OCI-LY1 (cell line): ENCODE results near the gene DUSP5.

Source experiments
- EZH2 ChIP-seq: fragments of 200-600 bp; sonication (generic), shearing (Covaris generic); IDR thresholded peaks from 2 replicates; pipeline ENCODE4 v1.8.0; 2017; ENCODE audit warnings: borderline replicate concordance, mixed run types, mild to moderate bottlenecking, antibody characterized with exemption, low read length, moderate library complexity, mixed read lengths
- TF ChIP-seq, protein P1 (sequence below): fragments of 200-600 bp; sonication (generic), shearing (Covaris generic); IDR thresholded peaks from 2 replicates; pipeline ENCODE4 v1.5.1; 2017; ENCODE audit warnings: mild to moderate bottlenecking, antibody characterized with exemption, low read length, moderate library complexity, mixed read lengths

DNA sequence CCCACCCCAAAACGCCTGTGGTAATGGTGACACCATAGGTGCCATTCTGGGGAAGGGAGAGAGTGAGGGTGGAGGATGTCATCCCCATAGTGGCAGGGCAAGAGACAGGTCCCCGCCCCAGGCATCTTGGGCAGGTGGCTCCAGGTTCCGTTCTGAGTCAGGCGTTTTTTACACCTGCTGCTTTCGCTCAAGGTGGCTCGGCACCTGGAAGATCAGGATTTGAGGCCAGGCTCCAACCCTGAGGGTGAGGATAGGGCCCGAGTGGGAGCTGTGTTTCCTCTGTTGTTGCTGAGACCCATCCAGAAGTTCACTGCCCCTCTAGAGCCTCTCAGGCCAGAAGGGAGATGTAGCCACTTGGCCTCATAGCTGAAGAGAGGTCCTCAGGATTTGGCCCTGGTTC, 36.6 kb upstream of the DUSP5 start:
- TF ChIP-seq, protein P1, sequence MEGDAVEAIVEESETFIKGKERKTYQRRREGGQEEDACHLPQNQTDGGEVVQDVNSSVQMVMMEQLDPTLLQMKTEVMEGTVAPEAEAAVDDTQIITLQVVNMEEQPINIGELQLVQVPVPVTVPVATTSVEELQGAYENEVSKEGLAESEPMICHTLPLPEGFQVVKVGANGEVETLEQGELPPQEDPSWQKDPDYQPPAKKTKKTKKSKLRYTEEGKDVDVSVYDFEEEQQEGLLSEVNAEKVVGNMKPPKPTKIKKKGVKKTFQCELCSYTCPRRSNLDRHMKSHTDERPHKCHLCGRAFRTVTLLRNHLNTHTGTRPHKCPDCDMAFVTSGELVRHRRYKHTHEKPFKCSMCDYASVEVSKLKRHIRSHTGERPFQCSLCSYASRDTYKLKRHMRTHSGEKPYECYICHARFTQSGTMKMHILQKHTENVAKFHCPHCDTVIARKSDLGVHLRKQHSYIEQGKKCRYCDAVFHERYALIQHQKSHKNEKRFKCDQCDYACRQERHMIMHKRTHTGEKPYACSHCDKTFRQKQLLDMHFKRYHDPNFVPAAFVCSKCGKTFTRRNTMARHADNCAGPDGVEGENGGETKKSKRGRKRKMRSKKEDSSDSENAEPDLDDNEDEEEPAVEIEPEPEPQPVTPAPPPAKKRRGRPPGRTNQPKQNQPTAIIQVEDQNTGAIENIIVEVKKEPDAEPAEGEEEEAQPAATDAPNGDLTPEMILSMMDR: no peak
- TF ChIP-seq EZH2: no peak
